ENCODE results near the gene STYXL2.

Gene STYXL2

GRCh38 chr1:167054946-167055630 is 38.8 kb upstream of the STYXL2 start:
- Histone ChIP-seq H2BK5ac (ENCODE audit: low read depth, low read length, poor library complexity) (no peak overlapping the region), H2BK120ac (ENCODE audit: insufficient read depth, low read length, poor library complexity) (no peak overlapping the region), H3K4ac (ENCODE audit: low read depth, low read length) (no peak overlapping the region), H2AFZ (ENCODE audit: insufficient read depth, low read length, poor library complexity) (no peak overlapping the region), H4K12ac (ENCODE audit: low read depth, low read length) (no peak overlapping the region), H4K8ac (ENCODE audit: low read depth, low read length) (no peak overlapping the region), H3K9me3 (ENCODE audit: insufficient read depth, low read depth, low read length) (peaks cover 6% of the 10 kb centered on the region), H3K27ac (ENCODE audit: low read depth, low read length) (no peak overlapping the region), H3K4me3 (ENCODE audit: low read depth, low read length) (no peak overlapping the region), H3K23ac (ENCODE audit: low read length) (no peak overlapping the region), H3K36me3 (ENCODE audit: control insufficient read depth in 1 of 2, insufficient read depth in 2 of 2, low read length in 2 of 2) (no peaks in the 10 kb centered on the region), H3K4me1 (ENCODE audit: control insufficient read depth in 1 of 2, insufficient read depth in 2 of 2, low read length in 2 of 2) (peaks cover 0 to 2% of the 10 kb centered on the region in 2 experiments), H3K4me2 (ENCODE audit: low read length) (no peak overlapping the region), H4K91ac (ENCODE audit: low read depth, low read length) (no peak overlapping the region), H3K27me3 (ENCODE audit: insufficient read depth, low read length) (no peaks in the 10 kb centered on the region), H3K79me2 (ENCODE audit: control insufficient read depth, insufficient read depth, low read length, poor library complexity) (no peaks in the 10 kb centered on the region), H3K14ac (ENCODE audit: low read length) (no peak overlapping the region), H3K79me1 (ENCODE audit: low read length) (peaks cover 2% of the 10 kb centered on the region), H2BK12ac (ENCODE audit: low read length) (no peak overlapping the region), H3K9ac (ENCODE audit: low read length) (no peak overlapping the region), H2AK5ac (ENCODE audit: low read length) (no peak overlapping the region), H3K18ac (ENCODE audit: low read length) (no peak overlapping the region)
- DNase-seq: no peak
- no CpG with 5 or more reads among the region's 14 CpGs for WGBS (ENCODE audit: extremely low coverage, insufficient coverage, insufficient read length)

GRCh38 chr1:167056529-167057231 is 37.2 kb upstream of the STYXL2 start:
- peaks cover 6% of the 10 kb centered on the region for H3K9me3 ChIP-seq (ENCODE audit: insufficient read depth, low read depth, low read length)
- H3K9ac ChIP-seq (ENCODE audit: low read length): no peak overlapping the region
- H3K4ac ChIP-seq (ENCODE audit: low read depth, low read length): no peak overlapping the region
- no peak overlapping the region for H4K8ac ChIP-seq (ENCODE audit: low read depth, low read length)
- H3K36me3 ChIP-seq (ENCODE audit: control insufficient read depth in 1 of 2, insufficient read depth in 2 of 2, low read length in 2 of 2): no peaks in the 10 kb centered on the region
- H2AK5ac ChIP-seq (ENCODE audit: low read length): no peak overlapping the region
- peaks cover 2% of the 10 kb centered on the region for H3K79me1 ChIP-seq (ENCODE audit: low read length)
- no peak overlapping the region for H3K14ac ChIP-seq (ENCODE audit: low read length)
- peak overlapping the region; percentile 44 for H3K4me3 ChIP-seq (ENCODE audit: low read depth, low read length)
- peaks cover 0 to 2% of the 10 kb centered on the region in 2 experiments for H3K4me1 ChIP-seq (ENCODE audit: control insufficient read depth in 1 of 2, insufficient read depth in 2 of 2, low read length in 2 of 2)
- H3K23ac ChIP-seq (ENCODE audit: low read length): peak overlapping the region; percentile 76
- no peak overlapping the region for H4K91ac ChIP-seq (ENCODE audit: low read depth, low read length)
- H3K27ac ChIP-seq (ENCODE audit: low read depth, low read length): no peak overlapping the region
- H2BK5ac ChIP-seq (ENCODE audit: low read depth, low read length, poor library complexity): no peak overlapping the region
- no peak overlapping the region for H3K4me2 ChIP-seq (ENCODE audit: low read length)
- no peak overlapping the region for H2BK120ac ChIP-seq (ENCODE audit: insufficient read depth, low read length, poor library complexity)
- no peak overlapping the region for H4K12ac ChIP-seq (ENCODE audit: low read depth, low read length)
- no peaks in the 10 kb centered on the region for H3K79me2 ChIP-seq (ENCODE audit: control insufficient read depth, insufficient read depth, low read length, poor library complexity)
- H2AFZ ChIP-seq (ENCODE audit: insufficient read depth, low read length, poor library complexity): no peak overlapping the region
- 100% methylated on average over 2 of the region's 10 CpGs for WGBS (ENCODE audit: extremely low coverage, insufficient coverage, insufficient read length)
- H3K18ac ChIP-seq (ENCODE audit: low read length): no peak overlapping the region
- no peaks in the 10 kb centered on the region for H3K27me3 ChIP-seq (ENCODE audit: insufficient read depth, low read length)
- H2BK12ac ChIP-seq (ENCODE audit: low read length): no peak overlapping the region
- no peak for DNase-seq

- Histone ChIP-seq H2BK5ac (ENCODE audit: low read depth, low read length, poor library complexity) (no peak overlapping the region), H3K4ac (ENCODE audit: low read depth, low read length) (no peak overlapping the region), H3K18ac (ENCODE audit: low read length) (no peak overlapping the region), H4K8ac (ENCODE audit: low read depth, low read length) (no peak overlapping the region), H3K79me2 (ENCODE audit: control insufficient read depth, insufficient read depth, low read length, poor library complexity) (no peaks in the 10 kb centered on the region), H3K4me2 (ENCODE audit: low read length) (no peak overlapping the region), H3K23ac (ENCODE audit: low read length) (no peak overlapping the region), H2BK120ac (ENCODE audit: insufficient read depth, low read length, poor library complexity) (no peak overlapping the region), H4K91ac (ENCODE audit: low read depth, low read length) (no peak overlapping the region), H2AK5ac (ENCODE audit: low read length) (no peak overlapping the region), H3K4me3 (ENCODE audit: low read depth, low read length) (no peak overlapping the region), H3K79me1 (ENCODE audit: low read length) (peaks cover 2% of the 10 kb centered on the region), H3K14ac (ENCODE audit: low read length) (no peak overlapping the region), H3K4me1 (ENCODE audit: control insufficient read depth in 1 of 2, insufficient read depth in 2 of 2, low read length in 2 of 2) (peaks cover 0 to 2% of the 10 kb centered on the region in 2 experiments), H3K36me3 (ENCODE audit: control insufficient read depth in 1 of 2, insufficient read depth in 2 of 2, low read length in 2 of 2) (no peaks in the 10 kb centered on the region), H2BK12ac (ENCODE audit: low read length) (no peak overlapping the region), H3K9me3 (ENCODE audit: insufficient read depth, low read depth, low read length) (peaks cover 6% of the 10 kb centered on the region), H3K9ac (ENCODE audit: low read length) (no peak overlapping the region), H4K12ac (ENCODE audit: low read depth, low read length) (no peak overlapping the region), H3K27me3 (ENCODE audit: insufficient read depth, low read length) (no peaks in the 10 kb centered on the region), H2AFZ (ENCODE audit: insufficient read depth, low read length, poor library complexity) (no peak overlapping the region), H3K27ac (ENCODE audit: low read depth, low read length) (no peak overlapping the region)
- peak; percentile 57 to 65 for DNase-seq
- WGBS (ENCODE audit: extremely low coverage, insufficient coverage, insufficient read length): no CpG with 5 or more reads among the region's 6 CpGs
Observed at GRCh38 chr1:167057241-167057688, 36.6 kb upstream of the STYXL2 start.

- Histone ChIP-seq H2AK5ac (ENCODE audit: low read length) (no peak overlapping the region), H3K27me3 (ENCODE audit: insufficient read depth, low read length) (no peaks in the 10 kb centered on the region), H2AFZ (ENCODE audit: insufficient read depth, low read length, poor library complexity) (peak overlapping the region; percentile 33), H3K4ac (ENCODE audit: low read depth, low read length) (no peak overlapping the region), H3K18ac (ENCODE audit: low read length) (no peak overlapping the region), H3K9ac (ENCODE audit: low read length) (peak overlapping the region; percentile 30), H4K8ac (ENCODE audit: low read depth, low read length) (peak overlapping the region; percentile 67), H3K4me2 (ENCODE audit: low read length) (peak overlapping the region; percentile 51), H3K9me3 (ENCODE audit: insufficient read depth, low read depth, low read length) (peaks cover 6% of the 10 kb centered on the region), H3K79me1 (ENCODE audit: low read length) (peaks cover 2% of the 10 kb centered on the region), H3K79me2 (ENCODE audit: control insufficient read depth, insufficient read depth, low read length, poor library complexity) (no peaks in the 10 kb centered on the region), H4K91ac (ENCODE audit: low read depth, low read length) (peak overlapping the region; percentile 23), H4K12ac (ENCODE audit: low read depth, low read length) (no peak overlapping the region), H2BK12ac (ENCODE audit: low read length) (no peak overlapping the region), H3K23ac (ENCODE audit: low read length) (no peak overlapping the region), H3K27ac (ENCODE audit: low read depth, low read length) (no peak overlapping the region), H2BK120ac (ENCODE audit: insufficient read depth, low read length, poor library complexity) (no peak overlapping the region), H3K4me3 (ENCODE audit: low read depth, low read length) (no peak overlapping the region), H3K36me3 (ENCODE audit: control insufficient read depth in 1 of 2, insufficient read depth in 2 of 2, low read length in 2 of 2) (no peaks in the 10 kb centered on the region), H2BK5ac (ENCODE audit: low read depth, low read length, poor library complexity) (no peak overlapping the region), H3K4me1 (ENCODE audit: control insufficient read depth in 1 of 2, insufficient read depth in 2 of 2, low read length in 2 of 2) (peaks cover 0 to 2% of the 10 kb centered on the region in 2 experiments), H3K14ac (ENCODE audit: low read length) (peak overlapping the region; percentile 1)
- no CpG with 5 or more reads among the region's 17 CpGs for WGBS (ENCODE audit: extremely low coverage, insufficient coverage, insufficient read length)
- DNase-seq: peak; percentile 45 to 86
Observed at GRCh38 chr1:167059045-167059808, 34.6 kb upstream of the STYXL2 start.

Measured in trophoblast cell (in vitro differentiated cells and primary cell).